ENCODE results near the gene PSMG3. TPM values are rescaled to one million over a fixed set of nuclear protein-coding genes. Genes with fewer than 3 reads are reported as not detected.

PSMG3 gene
- total RNA-seq, 1 donor from 2014 or later = 79.8 TPM

DNA sequence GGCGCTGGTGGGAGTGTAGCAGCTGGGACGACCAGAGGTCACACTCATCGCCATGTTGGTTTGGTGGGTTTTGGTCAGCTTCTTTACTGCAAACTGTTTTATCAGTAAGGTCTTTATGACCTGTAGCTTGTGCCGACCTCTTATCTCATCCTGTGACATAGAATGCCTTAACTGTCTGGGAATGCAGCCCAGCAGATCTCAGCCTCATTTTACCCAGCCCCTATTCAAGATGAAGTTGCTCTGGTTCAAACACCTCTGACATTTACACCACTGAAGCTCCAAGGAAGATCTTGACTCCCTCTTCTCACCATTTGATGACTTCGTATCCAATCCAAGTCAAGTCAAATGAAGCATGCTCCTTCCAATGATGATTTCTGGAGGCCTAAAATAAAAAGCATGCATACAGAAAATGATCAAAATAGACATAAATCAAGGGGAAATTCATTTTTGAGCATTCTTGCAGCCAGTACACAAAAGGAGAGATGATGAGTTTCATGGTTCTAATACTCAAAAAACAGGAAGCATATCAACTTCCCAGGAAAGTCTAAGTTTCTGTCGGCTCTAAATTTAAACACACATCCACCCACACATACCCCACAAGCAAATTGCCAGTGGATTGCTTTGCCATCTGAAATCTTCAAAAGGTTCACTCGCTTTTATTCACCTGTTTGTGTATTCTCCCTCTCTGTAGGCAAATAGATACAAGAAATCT, 2.4 kb upstream of the PSMG3 start:
- no peak for DNase-seq (ENCODE audit: low read depth)
- Histone ChIP-seq H3K4me3 (ENCODE audit: low read depth, low read length) (no peak overlapping the region), H3K27me3 (ENCODE audit: control insufficient read depth, insufficient read depth, low read length) (no peaks in the 10 kb centered on the region), H3K36me3 (ENCODE audit: control insufficient read depth, insufficient read depth, low read length) (no peaks in the 10 kb centered on the region)
- TF ChIP-seq CTCF (IDR thresholded peaks at IDR 0.05; ENCODE audit: insufficient read depth, low read length, poor library complexity, severe bottlenecking) = no peak

- Histone ChIP-seq H3K36me3 (ENCODE audit: control insufficient read depth, insufficient read depth, low read length) (peaks cover 2% of the 10 kb centered on the region), H3K27me3 (ENCODE audit: control insufficient read depth, insufficient read depth, low read length) (no peaks in the 10 kb centered on the region), H3K4me3 (ENCODE audit: low read depth, low read length) (peak overlapping the region; percentile 96)
- TF ChIP-seq CTCF (IDR thresholded peaks at IDR 0.05; ENCODE audit: insufficient read depth, low read length, poor library complexity, severe bottlenecking) = no peak
- no peak for DNase-seq (ENCODE audit: low read depth)
Measured at GRCh38 chr7:1569440-1569832, 396 bp downstream of the PSMG3 start.

DNA sequence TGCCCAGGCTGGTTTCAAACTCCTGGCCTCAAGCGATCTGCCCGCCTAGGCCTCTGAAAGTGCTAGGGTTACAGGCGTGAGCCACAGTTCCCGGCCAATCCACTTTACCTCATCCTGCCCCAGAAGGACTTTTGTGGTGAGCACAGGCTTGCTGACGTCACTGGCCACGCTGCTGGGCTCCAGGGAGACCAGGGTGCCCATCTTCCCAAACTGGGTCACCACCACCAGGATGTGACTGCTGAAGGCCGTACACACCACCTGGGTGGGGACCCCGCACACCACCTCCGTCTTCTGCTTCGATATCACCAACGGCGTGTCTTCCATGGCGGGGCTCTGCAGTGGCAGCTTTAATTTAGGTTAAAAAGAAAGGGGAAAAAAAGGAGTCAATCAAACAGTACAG, 816 bp downstream of the PSMG3 start:
- Histone ChIP-seq H3K4me3 (ENCODE audit: low read depth, low read length) (peak overlapping the region; percentile 96), H3K27me3 (ENCODE audit: control insufficient read depth, insufficient read depth, low read length) (no peaks in the 10 kb centered on the region), H3K36me3 (ENCODE audit: control insufficient read depth, insufficient read depth, low read length) (peaks cover 2% of the 10 kb centered on the region)
- DNase-seq (ENCODE audit: low read depth) = no peak
- no peak for TF ChIP-seq CTCF (IDR thresholded peaks at IDR 0.05; ENCODE audit: insufficient read depth, low read length, poor library complexity, severe bottlenecking)

GRCh38 chr7:1567896-1568510, 1.8 kb downstream of the PSMG3 start:
- DNase-seq (ENCODE audit: low read depth) = peak; percentile 57

GRCh38 chr7:1567049-1567771, 2.6 kb downstream of the PSMG3 start:
- no peak overlapping the region for H3K4me3 ChIP-seq (ENCODE audit: low read depth, low read length)
- H3K27me3 ChIP-seq (ENCODE audit: control insufficient read depth, insufficient read depth, low read length) = no peaks in the 10 kb centered on the region
- peaks cover 2% of the 10 kb centered on the region for H3K36me3 ChIP-seq (ENCODE audit: control insufficient read depth, insufficient read depth, low read length)
- DNase-seq (ENCODE audit: low read depth) = peak; percentile 65
- no peak for TF ChIP-seq CTCF (IDR thresholded peaks at IDR 0.05; ENCODE audit: insufficient read depth, low read length, poor library complexity, severe bottlenecking)

More at GRCh38 chr7:1567896-1568510, 1.8 kb downstream of the PSMG3 start:
- peaks cover 2% of the 10 kb centered on the region for H3K36me3 ChIP-seq (ENCODE audit: control insufficient read depth, insufficient read depth, low read length)
- no peak for TF ChIP-seq CTCF (IDR thresholded peaks at IDR 0.05; ENCODE audit: insufficient read depth, low read length, poor library complexity, severe bottlenecking)
- H3K27me3 ChIP-seq (ENCODE audit: control insufficient read depth, insufficient read depth, low read length) = no peaks in the 10 kb centered on the region
- no peak overlapping the region for H3K4me3 ChIP-seq (ENCODE audit: low read depth, low read length)

All from kidney epithelial cell (primary cell).